Measurements from ENCODE around the gene MADD. TPM values are rescaled to one million over a fixed set of nuclear protein-coding genes. Genes with fewer than 3 reads are reported as not detected.

MADD gene
- polyA plus RNA-seq, 3 donors: 36.5 to 37.9 (median 37.8) TPM

- DNase-seq (ENCODE audit: low read depth in 3 of 3, low spot score in 2 of 3): no peak
Observed at GRCh38 chr11:47336595-47336994, 66.7 kb downstream of the MADD start.

- no peak for DNase-seq (ENCODE audit: low read depth in 3 of 3, low spot score in 2 of 3)
Observed at GRCh38 chr11:47337229-47337924, 67.4 kb downstream of the MADD start.

- no peak for DNase-seq (ENCODE audit: low read depth in 3 of 3, low spot score in 2 of 3)
Observed at GRCh38 chr11:47338396-47339241, 68.7 kb downstream of the MADD start.

DNA sequence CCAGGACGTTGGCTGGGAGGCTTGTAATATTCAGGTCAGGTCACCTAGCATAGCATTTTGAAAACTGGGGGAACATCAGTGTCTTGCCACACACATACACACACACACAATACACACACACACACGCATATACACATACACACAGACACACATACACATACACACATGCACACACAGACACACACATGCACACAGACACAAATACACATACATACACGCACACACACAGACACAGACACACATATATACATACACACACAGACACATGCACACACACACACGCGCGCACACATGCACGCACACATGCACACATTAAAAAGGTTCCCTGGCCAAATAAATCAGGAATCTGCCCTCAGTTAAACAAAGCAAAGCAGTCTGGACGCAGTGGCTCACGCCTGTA, 70.1 kb downstream of the MADD start:
- DNase-seq (ENCODE audit: low read depth in 3 of 3, low spot score in 2 of 3): no peak

- DNase-seq (ENCODE audit: low read depth in 3 of 3, low spot score in 2 of 3): no peak
Observed at GRCh38 chr11:47340980-47341775, 71.2 kb downstream of the MADD start.

DNA sequence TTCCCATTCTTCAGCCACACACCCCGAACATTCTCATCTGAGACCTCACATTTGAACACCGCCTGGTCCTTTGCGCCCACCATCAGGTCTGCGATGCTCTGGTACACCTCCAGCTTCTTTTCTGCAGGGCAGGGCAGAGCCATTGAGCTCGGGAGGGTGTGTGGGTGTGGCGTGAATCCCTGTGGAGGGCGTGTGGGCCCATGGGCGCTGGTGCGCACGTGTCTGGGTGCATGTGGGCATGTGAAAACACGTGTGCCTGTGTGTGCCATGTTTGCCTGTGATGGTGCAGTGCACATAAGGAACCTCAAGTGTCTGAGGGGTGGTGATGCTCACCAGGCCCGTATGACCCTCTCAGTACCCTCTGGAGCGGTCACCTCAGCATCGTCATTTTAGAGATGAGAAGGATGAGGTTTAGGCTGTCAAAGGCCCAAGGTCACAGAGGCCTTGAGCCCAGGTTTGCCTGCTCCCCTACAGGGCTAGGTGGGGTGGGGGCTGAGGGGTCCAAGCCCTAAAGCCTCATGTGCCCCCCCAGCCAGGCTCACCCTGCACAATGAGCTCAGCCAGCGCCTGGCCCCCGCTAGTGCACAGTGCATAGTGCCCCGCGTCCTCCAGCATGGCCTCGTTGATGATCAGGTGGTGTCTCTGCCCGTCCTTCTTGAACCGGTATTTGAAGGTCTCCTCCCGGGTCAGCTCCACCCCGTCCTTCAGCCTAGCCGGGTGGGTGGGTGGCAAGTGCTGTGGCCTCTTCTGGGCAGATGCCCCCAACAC, 72.3 kb downstream of the MADD start:
- no peak for DNase-seq (ENCODE audit: low read depth in 3 of 3, low spot score in 2 of 3)

GRCh38 chr11:47342854-47343253, 72.9 kb downstream of the MADD start:
- no peak for DNase-seq (ENCODE audit: low read depth in 3 of 3, low spot score in 2 of 3)

DNA sequence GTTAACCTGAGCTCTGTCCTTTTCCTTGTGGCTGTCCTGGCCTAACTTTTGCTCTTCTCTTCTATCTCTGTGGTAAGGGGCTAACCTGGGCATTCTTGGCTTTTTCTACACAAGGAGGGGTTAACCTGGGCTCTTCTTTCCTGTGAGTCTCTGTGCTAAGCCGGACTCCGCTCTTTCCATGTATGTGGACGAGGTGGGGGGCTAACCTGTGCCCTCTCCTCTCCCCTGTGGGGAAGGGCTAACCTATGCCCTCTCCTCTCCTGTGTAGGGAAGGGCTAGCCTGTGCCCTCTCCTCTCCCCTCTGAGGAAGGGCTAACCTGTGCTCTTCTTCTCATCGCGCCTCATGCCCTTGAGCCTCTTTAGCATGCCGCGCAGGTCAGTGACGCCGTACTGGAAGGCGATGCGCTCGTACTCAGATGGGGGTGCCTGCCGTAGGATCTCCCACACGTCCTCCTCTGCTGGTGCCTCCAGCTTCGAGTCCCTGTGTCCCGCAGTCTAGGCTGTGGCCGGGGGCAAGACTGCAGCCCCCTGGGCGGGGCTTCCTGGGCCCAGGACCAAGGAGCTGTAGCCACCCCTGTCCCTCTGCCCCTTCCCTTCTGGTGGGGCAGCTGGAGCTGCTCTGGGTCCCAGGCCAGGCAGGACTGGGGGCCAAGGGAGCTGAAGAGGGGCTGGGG, 76.1 kb downstream of the MADD start:
- no peak for DNase-seq (ENCODE audit: low read depth in 3 of 3, low spot score in 2 of 3)

- DNase-seq (ENCODE audit: low read depth in 3 of 3, low spot score in 2 of 3): no peak
Observed at GRCh38 chr11:47347137-47347536, 77.2 kb downstream of the MADD start.

DNA sequence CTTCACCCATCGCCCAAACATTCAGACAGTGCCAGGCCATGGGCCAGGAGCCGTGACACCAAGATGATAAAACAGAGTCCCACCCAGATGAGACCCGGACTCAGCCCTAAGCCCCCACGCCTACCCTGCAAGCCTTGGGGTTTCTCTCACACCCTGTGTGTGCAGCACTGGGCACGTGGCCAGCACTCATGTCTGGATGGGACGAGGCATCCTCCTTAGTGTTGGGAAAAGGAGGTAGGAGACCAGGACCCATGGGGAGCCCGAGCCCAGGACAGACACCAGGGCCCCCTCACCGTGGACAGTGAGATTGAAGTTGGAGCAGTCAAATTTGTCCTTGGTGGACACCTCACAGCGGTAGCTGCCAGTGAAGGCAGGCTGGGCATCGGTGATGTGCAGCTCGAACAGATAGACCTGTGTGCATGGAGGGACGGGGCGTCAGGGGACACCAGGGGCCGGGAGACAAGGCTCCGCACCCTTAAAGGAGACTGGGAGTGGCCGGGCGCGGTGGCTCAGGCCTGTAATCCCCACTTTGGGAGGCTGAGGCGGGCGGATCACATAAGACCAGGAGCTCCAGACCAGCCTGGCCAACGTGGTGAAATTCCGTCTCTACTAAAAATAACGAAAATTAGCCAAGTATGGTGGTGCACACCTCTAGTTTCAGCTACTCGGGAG, 78.3 kb downstream of the MADD start:
- DNase-seq (ENCODE audit: low read depth in 3 of 3, low spot score in 2 of 3): no peak

DNA sequence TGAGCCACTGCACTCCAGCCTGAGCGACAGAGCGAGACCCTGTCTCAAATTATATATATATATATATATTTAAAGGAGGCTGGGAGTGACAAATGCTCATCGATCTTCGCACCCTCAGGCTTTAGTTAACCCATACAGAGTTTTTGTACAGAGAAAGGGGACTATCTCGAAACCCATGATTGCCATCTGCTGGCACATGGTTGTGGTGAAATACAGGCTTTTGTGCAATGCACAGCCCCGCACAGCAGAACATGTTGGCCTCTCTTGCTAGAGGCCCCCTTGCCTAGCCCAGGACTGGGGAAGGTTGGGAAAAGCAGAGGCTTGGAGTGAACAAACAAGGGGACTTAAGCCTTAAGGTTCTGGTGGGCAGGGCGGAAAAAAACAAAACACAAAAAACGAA, 78.9 kb downstream of the MADD start:
- no peak for DNase-seq (ENCODE audit: low read depth in 3 of 3, low spot score in 2 of 3)

GRCh38 chr11:47349521-47350095, 79.7 kb downstream of the MADD start:
- DNase-seq (ENCODE audit: low read depth in 3 of 3, low spot score in 2 of 3): no peak

DNA sequence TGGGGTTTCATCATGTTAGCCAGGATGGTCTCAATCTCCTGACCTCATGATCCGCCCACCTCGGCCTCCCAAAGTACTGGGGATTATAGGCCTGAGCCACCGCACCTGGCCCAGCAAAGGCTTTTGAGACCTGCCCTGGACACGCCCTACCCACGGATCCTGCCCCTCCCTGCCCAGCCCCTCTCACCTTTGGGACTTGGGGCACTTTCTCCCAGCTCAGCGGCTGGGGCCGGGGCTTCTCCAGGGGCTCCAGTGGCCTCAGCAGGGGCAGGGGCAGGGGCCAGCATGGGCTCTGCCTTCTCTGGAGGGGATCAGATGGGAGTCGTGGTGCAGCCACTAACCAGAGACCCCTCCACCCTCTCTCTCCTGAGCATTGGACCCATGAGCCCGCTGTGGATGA, 80.4 kb downstream of the MADD start:
- DNase-seq (ENCODE audit: low read depth in 3 of 3, low spot score in 2 of 3): no peak

- no peak for DNase-seq (ENCODE audit: low read depth in 3 of 3, low spot score in 2 of 3)
Observed at GRCh38 chr11:47351156-47352126, 81.5 kb downstream of the MADD start.

GRCh38 chr11:47352556-47352955, 82.6 kb downstream of the MADD start, which contains the start of gene MYBPC3:
TSS of gene MYBPC3 (minus strand) at chr11:47352702. CDS start at chr11:47352647, 55 bp downstream.
- DNase-seq (ENCODE audit: low read depth in 3 of 3, low spot score in 2 of 3): no peak

- DNase-seq (ENCODE audit: low read depth in 3 of 3, low spot score in 2 of 3): no peak
Observed at GRCh38 chr11:47353978-47354774, 84.2 kb downstream of the MADD start.

DNA sequence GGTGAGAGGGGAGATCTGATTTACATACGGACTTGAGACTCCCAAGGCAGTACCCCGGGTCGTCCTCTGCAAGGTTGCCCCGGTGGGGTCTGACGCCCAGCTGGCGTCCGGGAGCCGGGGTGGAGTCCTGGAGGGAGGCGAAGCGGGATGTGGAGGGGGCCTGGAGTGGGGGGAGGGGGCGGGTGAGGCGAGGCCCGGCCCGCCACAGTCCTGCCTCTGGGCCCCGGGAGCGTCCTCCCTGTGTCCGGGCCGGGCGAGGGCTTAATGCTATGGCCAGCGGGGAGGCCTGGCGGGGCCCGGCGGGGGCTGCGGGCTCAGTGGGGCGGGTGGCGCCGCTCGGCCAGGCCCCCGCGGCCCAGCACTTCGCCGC, 85.0 kb downstream of the MADD start:
- DNase-seq (ENCODE audit: low read depth in 3 of 3, low spot score in 2 of 3): no peak

Data from right renal cortex interstitium (tissue), 3 donors.